Immature natural killer cell (primary cell): Measurements from ENCODE around the gene ACP1. TPM values are rescaled to one million over a fixed set of nuclear protein-coding genes. Genes with fewer than 3 reads are reported as not detected.

ENCODE experiments used
- DNase-seq, 3 donors: peaks; one replicate each; pipeline ENCODE4 v3.0.0; 2022; ENCODE audit warnings: mixed read lengths in 1 of 3
- H3K27ac Mint-ChIP-seq, 6 donors: one replicate each; pipeline ENCODE4 v1.8.0; 2020; ENCODE audit warnings: mixed read lengths in 6 of 6, mild to moderate bottlenecking in 5 of 6, inconsistent platforms in 4 of 6, moderate library complexity in 3 of 6
- H3K27me3 Mint-ChIP-seq, 3 donors: one replicate each; pipeline ENCODE4 v1.8.0; 2020 to 2021; ENCODE audit warnings: low read depth in 3 of 3, mild to moderate bottlenecking in 3 of 3, mixed read lengths in 3 of 3, moderate library complexity in 3 of 3, inconsistent platforms in 1 of 3
- H3K36me3 Mint-ChIP-seq, 3 donors: one replicate each; pipeline ENCODE4 v1.8.0; 2020; ENCODE audit warnings: mixed read lengths in 3 of 3, inconsistent platforms in 2 of 3, mild to moderate bottlenecking in 2 of 3
- H3K4me1 Mint-ChIP-seq, 2 donors: one replicate each; pipeline ENCODE4 v1.8.0; 2020; ENCODE audit warnings: inconsistent platforms in 2 of 2, mild to moderate bottlenecking in 2 of 2, mixed read lengths in 2 of 2, moderate library complexity in 1 of 2
- H3K4me3 Mint-ChIP-seq, 5 donors: one replicate each; pipeline ENCODE4 v1.8.0; 2020; ENCODE audit warnings: mild to moderate bottlenecking in 5 of 5, mixed read lengths in 5 of 5, inconsistent platforms in 3 of 5, moderate library complexity in 3 of 5
- H3K9me3 Mint-ChIP-seq, 6 donors: one replicate each; pipeline ENCODE4 v1.8.0; 2020; ENCODE audit warnings: mild to moderate bottlenecking in 6 of 6, mixed read lengths in 6 of 6, inconsistent platforms in 4 of 6, moderate library complexity in 3 of 6
- polyA plus RNA-seq, 3 donors: library from polyadenylated mRNA; unstranded; fragments of 300-500 nt; fragmentation: Illumina TruSeq; gene quantifications; one replicate each; pipeline ENCODE4 v1.2.3, GENCODE V29; 2021

The ACP1 gene
- polyA plus RNA-seq, 3 donors from 2014 or later, result 191 to 339 (median 197) TPM

DNA sequence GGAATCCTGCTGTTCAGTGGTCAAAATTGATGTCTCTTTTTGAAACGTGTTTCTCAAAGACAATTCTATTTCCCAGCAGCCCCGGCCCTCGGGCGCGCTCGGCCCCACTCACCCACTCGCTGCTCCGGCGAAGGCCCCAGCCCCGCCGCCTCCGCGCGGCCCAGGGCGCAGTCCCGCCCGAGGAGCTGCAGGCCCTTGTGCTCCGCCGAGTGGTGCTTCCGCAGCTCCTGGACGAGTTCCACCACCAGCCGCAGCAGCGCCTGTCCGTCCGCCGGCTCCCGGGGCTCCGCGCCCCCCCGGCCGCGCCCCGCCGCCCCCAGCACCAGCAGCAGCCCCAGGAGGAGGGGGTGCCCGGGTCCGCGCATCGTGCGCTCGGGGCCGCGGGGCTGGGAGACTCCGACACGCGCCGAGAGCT, 22.7 kb downstream of the ACP1 start:
- DNase-seq, result peak in 1 of 3 donors; percentile 19
- Mint-ChIP-seq H3K4me3 (peak overlapping the region in 4 of 5 donors; percentile 66 to 76 (median 72)), H3K27me3 (peaks cover 0 to 11% (median 8%) of the 10 kb centered on the region in 3 donors)

GRCh38 chr2:287911-288757, 23.4 kb downstream of the ACP1 start, which contains the start of gene ALKAL2:
TSS of gene ALKAL2 (minus strand) at chr2:288091. CDS start at chr2:287835, 256 bp downstream.
- no peak within 1 kb of the TSS for H3K27ac Mint-ChIP-seq
- peak in 2 of 3 donors; percentile 3 to 17 for DNase-seq
- H3K4me1 Mint-ChIP-seq, result peaks cover 13 to 21% of the 10 kb centered on the region in 2 donors
- H3K4me3 Mint-ChIP-seq, result peak within 1 kb of the TSS; percentile 66 to 92 (median 69)
- peaks cover 0 to 6% (median 0%) of the 10 kb centered on the region in 3 donors for H3K36me3 Mint-ChIP-seq
- H3K27me3 Mint-ChIP-seq, result peaks cover 2 to 11% (median 8%) of the 10 kb centered on the region in 3 donors
- no peaks in the 10 kb centered on the region for H3K9me3 Mint-ChIP-seq

More for the DNA sequence above, 22.7 kb downstream of the ACP1 start:
- H3K4me1 Mint-ChIP-seq, result peaks cover 13 to 21% of the 10 kb centered on the region in 2 donors
- H3K36me3 Mint-ChIP-seq, result peaks cover 0 to 6% (median 0%) of the 10 kb centered on the region in 3 donors
- H3K27ac Mint-ChIP-seq, result no peak overlapping the region
- H3K9me3 Mint-ChIP-seq, result no peaks in the 10 kb centered on the region

DNA sequence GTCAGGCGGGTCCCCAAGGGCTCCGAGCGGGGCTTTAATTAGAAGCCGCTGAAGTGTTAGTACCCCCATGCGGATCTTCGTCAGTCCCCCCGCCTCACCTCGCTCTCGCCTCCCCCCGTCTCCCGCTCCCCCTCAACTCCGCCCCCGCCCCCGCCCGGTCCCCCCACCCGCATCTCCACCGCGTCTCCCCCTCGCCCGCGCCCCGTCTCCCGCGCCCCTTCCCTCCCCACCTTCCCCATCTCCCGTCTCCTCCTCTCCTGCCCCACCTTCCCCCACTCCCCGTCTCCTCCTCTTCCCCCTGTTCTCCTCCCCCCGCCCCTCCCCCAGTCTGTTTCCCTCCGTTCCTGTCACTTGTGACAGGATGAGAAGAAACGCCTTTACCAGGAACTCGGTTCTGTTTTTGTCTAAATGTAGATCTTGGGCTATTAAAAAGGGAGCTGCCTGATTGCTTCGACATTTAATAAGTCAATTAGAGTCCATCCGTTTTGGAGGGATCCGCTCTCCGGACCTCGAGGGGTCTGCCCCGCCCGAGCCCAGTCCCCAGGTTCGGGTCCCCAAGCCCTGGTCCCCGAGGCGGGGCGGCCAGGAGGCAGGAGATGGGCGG, 24.1 kb downstream of the ACP1 start:
- Mint-ChIP-seq H3K9me3 (no peaks in the 10 kb centered on the region), H3K4me3 (peak overlapping the region; percentile 57 to 92 (median 62)), H3K27ac (no peak overlapping the region), H3K36me3 (peaks cover 0 to 6% (median 0%) of the 10 kb centered on the region in 3 donors), H3K4me1 (peaks cover 13 to 21% of the 10 kb centered on the region in 2 donors), H3K27me3 (peaks cover 4 to 11% (median 8%) of the 10 kb centered on the region in 3 donors)
- no peak for DNase-seq

DNA sequence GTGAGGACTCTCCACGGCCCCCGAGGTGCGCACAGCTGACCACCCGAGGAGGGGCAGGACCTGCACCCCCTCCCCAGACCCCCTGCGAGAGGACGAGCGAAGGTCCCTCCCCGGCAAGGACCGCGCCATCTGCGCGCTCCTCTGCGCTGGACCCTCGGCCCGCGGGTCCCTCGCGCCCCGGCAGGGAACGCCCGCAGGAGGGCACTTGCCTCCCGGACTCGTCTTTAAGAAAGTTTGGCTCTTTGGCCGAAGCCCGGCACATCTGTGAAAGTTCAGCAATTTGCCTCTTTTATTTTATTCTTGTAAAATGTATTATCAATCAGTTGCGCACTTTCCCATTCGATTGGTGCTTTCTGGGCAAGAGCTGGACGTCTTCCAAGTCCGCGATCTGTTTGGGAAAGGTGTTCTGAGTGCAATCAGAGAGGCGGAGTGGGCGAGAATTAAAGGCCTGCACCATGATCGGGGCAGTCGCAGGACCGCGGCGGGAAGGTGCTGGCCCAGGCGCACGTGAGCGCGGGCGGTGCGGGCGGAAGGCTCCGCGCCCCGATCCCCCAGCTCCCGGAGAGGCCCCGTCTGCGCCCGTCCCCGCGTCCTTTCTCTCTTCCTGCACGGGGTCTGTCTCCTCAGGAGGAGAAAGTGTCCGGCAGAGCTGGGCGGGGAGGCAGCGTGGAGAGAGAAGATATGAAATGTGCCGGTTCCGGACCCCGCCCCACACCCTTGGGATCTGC, 24.8 kb downstream of the ACP1 start:
- peaks cover 4 to 11% (median 8%) of the 10 kb centered on the region in 3 donors for H3K27me3 Mint-ChIP-seq
- H3K4me1 Mint-ChIP-seq, result peaks cover 13 to 21% of the 10 kb centered on the region in 2 donors
- no peaks in the 10 kb centered on the region for H3K9me3 Mint-ChIP-seq
- peaks cover 0 to 6% (median 0%) of the 10 kb centered on the region in 3 donors for H3K36me3 Mint-ChIP-seq
- H3K4me3 Mint-ChIP-seq, result peak overlapping the region; percentile 79 to 92 (median 80)
- peak; percentile 4 to 17 (median 5) for DNase-seq
- H3K27ac Mint-ChIP-seq, result no peak overlapping the region

DNA sequence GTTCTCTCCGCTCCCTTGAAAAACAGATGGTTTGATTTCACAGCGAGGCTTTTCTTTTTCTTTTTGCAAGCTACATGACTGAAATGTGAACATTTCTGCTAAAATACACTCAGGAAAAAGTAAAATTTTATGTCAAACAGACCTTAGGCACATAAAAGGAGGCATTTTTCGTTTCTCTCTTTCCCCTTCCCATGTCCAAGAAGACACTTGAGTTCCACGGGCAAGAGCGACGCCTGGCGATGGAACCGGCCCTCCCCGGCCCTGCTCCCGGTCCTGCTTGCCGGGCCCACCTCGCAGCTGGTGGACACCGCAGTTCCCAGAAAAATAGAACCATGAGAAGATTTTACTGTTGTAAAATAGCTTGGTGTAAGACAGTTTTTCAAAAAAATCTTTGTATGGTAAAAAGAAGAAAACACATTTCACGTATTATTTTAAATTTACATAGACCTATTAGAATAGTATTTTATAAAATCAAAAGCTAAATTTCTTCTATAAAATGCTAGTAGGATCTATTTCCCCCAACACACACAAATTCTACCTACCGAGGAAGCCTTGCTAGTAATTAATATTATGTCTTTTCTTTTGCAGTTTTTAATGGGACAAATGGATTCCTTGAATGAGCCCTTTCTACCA, 25.5 kb downstream of the ACP1 start:
- DNase-seq, result peak; percentile 33 to 53 (median 43)
- Mint-ChIP-seq H3K27ac (no peak overlapping the region), H3K4me3 (peak overlapping the region; percentile 79 to 92 (median 80)), H3K27me3 (peaks cover 4 to 14% (median 10%) of the 10 kb centered on the region in 3 donors), H3K9me3 (no peaks in the 10 kb centered on the region), H3K36me3 (peaks cover 0 to 6% (median 0%) of the 10 kb centered on the region in 3 donors), H3K4me1 (peaks cover 13 to 21% of the 10 kb centered on the region in 2 donors)

DNA sequence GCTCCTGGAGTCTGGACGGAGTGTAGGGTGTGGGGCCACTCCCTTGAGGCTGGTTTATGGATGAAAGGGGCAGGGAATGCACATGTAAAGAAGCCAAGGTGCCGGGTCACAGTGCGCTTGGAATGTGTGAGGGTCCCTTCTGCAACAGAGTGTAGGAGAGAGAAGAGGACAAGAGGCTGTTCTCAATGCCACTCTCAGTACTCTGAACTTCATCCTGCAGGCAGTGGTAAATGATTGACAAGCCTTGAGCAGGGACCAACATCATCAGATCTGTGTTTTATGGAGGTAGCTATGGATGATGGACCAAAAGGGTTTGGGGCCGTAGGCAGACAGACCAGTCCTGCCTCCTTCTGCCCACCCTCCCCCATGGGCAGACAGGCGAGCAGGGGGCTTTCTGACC, 30.3 kb downstream of the ACP1 start:
- H3K4me1 Mint-ChIP-seq, result peaks cover under 1 to 2% of the 10 kb centered on the region in 2 donors
- no peak overlapping the region for H3K27ac Mint-ChIP-seq
- DNase-seq, result no peak
- H3K4me3 Mint-ChIP-seq, result no peak overlapping the region
- H3K9me3 Mint-ChIP-seq, result no peaks in the 10 kb centered on the region
- H3K27me3 Mint-ChIP-seq, result peaks cover 10 to 17% (median 11%) of the 10 kb centered on the region in 3 donors
- no peaks in the 10 kb centered on the region for H3K36me3 Mint-ChIP-seq

DNA sequence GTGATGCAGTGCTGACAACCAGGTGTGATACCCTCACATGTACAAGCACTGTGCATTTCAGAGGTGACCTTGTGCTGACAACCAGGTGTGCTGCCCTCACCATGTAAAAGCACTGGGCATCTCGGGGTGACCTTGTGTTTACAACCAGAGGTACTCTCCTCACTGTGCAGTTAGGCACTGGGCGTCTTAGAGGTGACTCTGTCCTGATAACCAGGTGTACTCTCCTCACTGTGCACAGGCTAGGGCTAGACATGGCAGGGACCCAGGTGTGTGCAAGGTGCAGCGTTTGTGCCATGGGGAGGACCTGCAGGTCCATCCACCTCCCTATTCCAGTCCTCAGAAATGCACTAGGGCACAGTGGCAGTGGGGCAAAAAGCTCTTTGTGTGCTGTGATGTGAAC, 31.6 kb downstream of the ACP1 start:
- Mint-ChIP-seq H3K9me3 (no peaks in the 10 kb centered on the region), H3K27ac (no peak overlapping the region), H3K27me3 (peaks cover 10 to 14% (median 11%) of the 10 kb centered on the region in 3 donors), H3K4me1 (no peaks in the 10 kb centered on the region), H3K4me3 (no peak overlapping the region), H3K36me3 (peaks cover 0 to 5% (median 0%) of the 10 kb centered on the region in 3 donors)
- DNase-seq, result no peak

GRCh38 chr2:305366-305765, 40.6 kb downstream of the ACP1 start:
- H3K27me3 Mint-ChIP-seq, result peaks cover 4 to 8% (median 5%) of the 10 kb centered on the region in 3 donors
- no peak overlapping the region for H3K4me3 Mint-ChIP-seq
- no peak overlapping the region for H3K27ac Mint-ChIP-seq
- no peaks in the 10 kb centered on the region for H3K4me1 Mint-ChIP-seq
- H3K9me3 Mint-ChIP-seq, result peaks cover 0 to 3% (median 0%) of the 10 kb centered on the region in 6 donors
- no peak for DNase-seq
- peaks cover 0 to 5% (median 3%) of the 10 kb centered on the region in 3 donors for H3K36me3 Mint-ChIP-seq

DNA sequence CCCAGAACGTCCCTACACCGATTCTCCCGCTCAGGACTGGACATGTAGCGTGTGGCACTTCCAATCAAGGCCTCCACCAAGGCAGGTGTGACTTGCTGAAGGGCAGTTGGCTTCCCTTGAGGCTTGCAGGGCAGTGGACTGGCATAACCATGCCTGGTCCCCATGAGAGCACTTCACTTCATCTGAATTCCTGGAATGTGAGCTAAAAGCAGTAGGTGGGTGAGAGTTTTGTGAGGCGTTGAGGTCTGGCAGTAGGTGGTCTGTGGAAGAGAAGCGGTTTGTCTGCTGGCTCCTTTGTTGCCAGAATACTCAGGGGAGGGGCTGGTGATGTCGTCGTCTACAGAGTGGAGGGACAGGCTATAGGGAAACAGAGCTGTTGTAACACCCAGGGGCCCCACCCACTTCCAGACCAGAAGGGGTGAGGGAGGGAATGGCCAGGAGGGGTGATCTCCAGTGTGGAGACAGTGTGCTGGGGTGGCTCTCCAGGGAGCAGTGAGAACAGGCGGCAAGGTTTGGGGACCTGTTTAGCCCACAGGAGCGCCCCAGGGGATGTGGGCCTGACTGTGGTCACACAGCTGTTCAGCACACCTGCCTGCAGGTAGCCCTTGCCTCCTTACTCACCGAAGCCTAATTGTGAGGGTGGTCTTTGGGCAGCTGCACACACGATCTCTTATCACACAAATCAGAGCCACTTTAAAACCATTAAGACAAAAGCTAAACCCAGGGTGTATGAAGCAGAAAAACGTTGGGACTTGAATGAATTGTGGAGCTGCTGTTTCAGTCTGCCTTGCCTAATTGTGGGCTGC, 44.6 kb downstream of the ACP1 start:
- no peaks in the 10 kb centered on the region for H3K36me3 Mint-ChIP-seq
- H3K4me1 Mint-ChIP-seq, result no peaks in the 10 kb centered on the region
- H3K4me3 Mint-ChIP-seq, result no peak overlapping the region
- DNase-seq, result no peak
- peak overlapping the region in 1 of 6 donors; percentile 16 for H3K27ac Mint-ChIP-seq
- peaks cover 7 to 15% (median 8%) of the 10 kb centered on the region in 3 donors for H3K27me3 Mint-ChIP-seq
- no peaks in the 10 kb centered on the region for H3K9me3 Mint-ChIP-seq

- Mint-ChIP-seq H3K9me3 (no peaks in the 10 kb centered on the region), H3K4me1 (no peaks in the 10 kb centered on the region), H3K36me3 (no peaks in the 10 kb centered on the region), H3K27me3 (peaks cover 7 to 15% (median 8%) of the 10 kb centered on the region in 3 donors), H3K4me3 (no peak overlapping the region), H3K27ac (no peak overlapping the region)
- no peak for DNase-seq
Measured at GRCh38 chr2:309954-310510, 45.3 kb downstream of the ACP1 start.

DNA sequence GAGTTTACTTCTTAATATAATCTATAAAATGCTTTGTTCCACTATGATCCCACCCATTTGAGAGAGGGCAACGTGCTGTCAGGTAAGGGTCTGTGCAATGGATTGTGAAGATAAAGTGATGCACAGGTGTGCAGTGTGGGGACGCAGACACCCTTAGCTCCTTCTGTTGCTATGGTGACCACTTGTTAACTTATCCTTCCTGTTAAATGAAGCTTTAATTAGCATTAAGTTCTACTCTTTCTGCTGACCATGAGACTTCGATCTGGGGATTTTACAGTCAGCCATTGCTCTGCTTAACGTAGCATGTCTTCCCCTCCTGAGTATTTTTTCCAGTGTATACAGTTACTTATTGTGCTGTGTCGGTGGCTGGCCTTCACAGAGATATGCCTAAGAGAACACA, 46.2 kb downstream of the ACP1 start:
- H3K4me1 Mint-ChIP-seq, result no peaks in the 10 kb centered on the region
- no peak overlapping the region for H3K4me3 Mint-ChIP-seq
- H3K27me3 Mint-ChIP-seq, result peaks cover 5 to 10% (median 6%) of the 10 kb centered on the region in 3 donors
- no peak for DNase-seq
- no peak overlapping the region for H3K27ac Mint-ChIP-seq
- no peaks in the 10 kb centered on the region for H3K9me3 Mint-ChIP-seq
- peaks cover 0 to 2% (median 0%) of the 10 kb centered on the region in 3 donors for H3K36me3 Mint-ChIP-seq

DNA sequence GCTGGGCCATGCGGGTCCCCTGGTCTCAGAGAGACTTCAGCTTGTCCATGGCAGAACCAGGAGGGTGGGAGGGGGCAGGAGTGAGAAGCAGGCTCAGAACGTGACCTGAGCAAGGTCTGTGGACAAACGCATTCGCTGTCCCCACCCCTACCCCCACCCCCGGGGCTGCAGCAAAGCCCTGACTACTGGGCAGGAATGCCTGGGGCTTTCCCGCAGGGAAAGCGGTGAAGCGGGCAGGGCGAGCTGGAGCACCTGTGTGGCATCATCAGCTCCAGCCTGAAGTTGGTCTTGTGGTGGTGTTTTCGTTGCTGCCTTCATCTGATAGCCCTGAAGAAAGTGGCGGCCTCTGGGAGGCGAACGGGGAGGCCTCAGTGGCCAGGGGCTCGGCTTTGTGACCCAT, 49.2 kb downstream of the ACP1 start:
- DNase-seq, result no peak
- Mint-ChIP-seq H3K27me3 (peaks cover 6 to 10% (median 8%) of the 10 kb centered on the region in 3 donors), H3K36me3 (peaks cover 0 to 3% (median 0%) of the 10 kb centered on the region in 3 donors), H3K9me3 (peaks cover 0 to 3% (median 0%) of the 10 kb centered on the region in 6 donors), H3K4me3 (no peak overlapping the region), H3K4me1 (peaks cover 19 to 25% of the 10 kb centered on the region in 2 donors), H3K27ac (no peak overlapping the region)
